Endothelial cell of coronary artery (primary cell): Measurements from ENCODE around the gene NME9. TPM values are rescaled to one million over a fixed set of nuclear protein-coding genes. Genes with fewer than 3 reads are reported as not detected.

Experiments
- total RNA-seq: library from RNA; depleted of rRNA; stranded (reverse); fragments of >200 nt; gene quantifications from 2 replicates; pipeline ENCODE4 v1.2.3, GENCODE V29; 2014

NME9 gene, protein sequence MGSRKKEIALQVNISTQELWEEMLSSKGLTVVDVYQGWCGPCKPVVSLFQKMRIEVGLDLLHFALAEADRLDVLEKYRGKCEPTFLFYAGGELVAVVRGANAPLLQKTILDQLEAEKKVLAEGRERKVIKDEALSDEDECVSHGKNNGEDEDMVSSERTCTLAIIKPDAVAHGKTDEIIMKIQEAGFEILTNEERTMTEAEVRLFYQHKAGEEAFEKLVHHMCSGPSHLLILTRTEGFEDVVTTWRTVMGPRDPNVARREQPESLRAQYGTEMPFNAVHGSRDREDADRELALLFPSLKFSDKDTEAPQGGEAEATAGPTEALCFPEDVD
- total RNA-seq, result 0.27 TPM in 1 of 2 replicates, not detected in the other

DNA sequence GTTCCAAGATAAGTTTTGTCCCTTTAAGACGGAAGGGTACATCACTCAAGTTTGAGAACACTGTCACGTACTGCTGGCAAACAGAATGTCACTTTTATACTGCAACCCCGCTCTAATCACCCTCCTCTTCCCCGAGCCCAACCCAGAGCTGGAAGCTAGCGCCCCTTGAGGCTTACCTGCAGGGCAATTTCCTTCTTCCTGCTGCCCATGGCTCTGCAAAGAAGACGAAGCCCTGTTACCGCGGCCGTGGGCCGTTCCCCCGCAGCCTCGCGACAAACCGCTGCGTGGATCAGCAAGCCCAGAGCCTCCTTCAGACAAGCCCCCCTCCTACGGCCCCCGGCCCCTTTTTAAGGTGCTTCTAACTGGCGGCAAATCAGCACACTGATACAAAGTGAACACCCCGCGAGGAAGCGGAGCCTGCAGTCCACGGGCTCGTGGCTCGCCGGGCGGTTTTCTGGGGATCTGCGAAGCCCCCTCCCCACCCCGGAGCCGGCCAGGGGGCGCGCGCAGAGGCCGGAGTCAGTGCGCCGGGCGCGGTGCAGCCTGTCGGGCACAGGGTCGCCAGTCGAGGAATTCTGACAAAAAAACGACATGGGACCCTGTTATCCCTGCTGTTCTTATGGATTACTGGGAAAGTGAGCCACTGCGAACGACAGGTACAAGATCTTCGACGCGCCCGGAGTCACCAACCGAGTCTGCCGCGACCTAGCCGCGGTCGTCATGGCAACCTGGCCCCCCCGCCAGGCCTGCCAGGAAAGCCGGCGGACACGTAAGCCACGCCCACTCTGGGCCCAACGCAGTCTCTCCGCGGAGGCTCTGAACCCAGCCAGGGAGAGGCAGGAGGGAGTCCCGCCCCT, at the start of gene NME9:
Gene NME9 (minus strand): TSS at position 725 of the 857 bp plus-strand sequence. CDS start 516 bp downstream, at position 209.

DNA sequence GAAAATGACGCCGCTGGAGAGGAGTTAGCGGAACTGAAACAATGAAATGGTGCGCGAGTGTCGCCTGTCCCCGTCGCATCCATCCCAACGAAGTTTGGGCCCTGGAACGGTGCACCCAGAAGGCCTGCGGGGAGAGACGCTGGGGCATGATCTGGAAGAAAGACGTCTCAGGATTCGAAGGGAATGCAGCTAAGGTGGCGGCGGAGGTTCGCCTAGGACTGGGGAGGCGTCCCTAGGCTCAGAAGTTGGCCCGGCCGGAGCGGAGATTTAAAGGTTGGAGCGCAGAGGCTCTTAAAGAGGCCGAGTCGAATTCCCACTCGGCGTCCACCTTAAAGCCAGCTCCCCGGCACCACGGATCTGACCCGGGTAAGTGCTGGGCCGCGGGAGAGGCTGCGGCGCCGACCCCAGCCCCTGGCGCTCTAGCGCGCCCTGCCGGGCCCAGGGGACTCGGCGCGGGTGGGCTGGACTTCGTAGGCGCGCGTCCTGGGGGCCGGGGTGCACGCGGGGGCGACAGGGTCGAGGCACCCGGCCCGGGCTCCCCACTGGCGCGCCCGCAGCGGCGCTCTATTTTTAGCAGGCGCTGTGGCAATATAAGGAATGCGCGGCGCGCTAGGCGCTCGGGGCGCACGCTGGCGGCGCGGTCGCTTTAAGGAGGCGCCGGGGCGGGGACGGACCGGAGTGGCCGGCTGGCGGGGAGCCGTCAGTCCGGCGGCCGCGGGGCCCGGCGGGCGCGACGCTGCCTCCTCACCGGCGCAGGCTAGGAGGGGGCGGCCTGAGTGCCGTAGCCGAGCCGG, 18.5 kb upstream of the NME9 start, which contains the start of gene MRAS:
Gene MRAS (plus strand): TSS at position 620 of the 794 bp plus-strand sequence. CDS start 24,305 bp downstream, outside the sequence.

Other genes with a start within 250 kb of the NME9 start
- 5.9 and 15.2 TPM in 2 replicates for gene DZIP1L, start 214.2 kb downstream of the NME9 start, total RNA-seq
- not detected in 2 replicates for gene A4GNT, start 197.5 kb downstream of the NME9 start, total RNA-seq
- 15.0 and 19.4 TPM in 2 replicates for gene DBR1, start 154.9 kb downstream of the NME9 start, total RNA-seq
- 38.1 and 55.7 TPM in 2 replicates for gene ARMC8, start 142.6 kb downstream of the NME9 start, total RNA-seq
- gene MRAS, start 18.7 kb upstream of the NME9 start, total RNA-seq, result 7.0 and 21.6 TPM in 2 replicates
- under 0.01 and 0.09 TPM in 2 replicates for gene ESYT3, start 104.8 kb upstream of the NME9 start, total RNA-seq